ENCODE data around the gene TNFAIP8. TPM values are rescaled to one million over a fixed set of nuclear protein-coding genes. Genes with fewer than 3 reads are reported as not detected.

TNFAIP8 gene
- total RNA-seq, 1 experiment from 2014 or later = 16.4 TPM

DNA sequence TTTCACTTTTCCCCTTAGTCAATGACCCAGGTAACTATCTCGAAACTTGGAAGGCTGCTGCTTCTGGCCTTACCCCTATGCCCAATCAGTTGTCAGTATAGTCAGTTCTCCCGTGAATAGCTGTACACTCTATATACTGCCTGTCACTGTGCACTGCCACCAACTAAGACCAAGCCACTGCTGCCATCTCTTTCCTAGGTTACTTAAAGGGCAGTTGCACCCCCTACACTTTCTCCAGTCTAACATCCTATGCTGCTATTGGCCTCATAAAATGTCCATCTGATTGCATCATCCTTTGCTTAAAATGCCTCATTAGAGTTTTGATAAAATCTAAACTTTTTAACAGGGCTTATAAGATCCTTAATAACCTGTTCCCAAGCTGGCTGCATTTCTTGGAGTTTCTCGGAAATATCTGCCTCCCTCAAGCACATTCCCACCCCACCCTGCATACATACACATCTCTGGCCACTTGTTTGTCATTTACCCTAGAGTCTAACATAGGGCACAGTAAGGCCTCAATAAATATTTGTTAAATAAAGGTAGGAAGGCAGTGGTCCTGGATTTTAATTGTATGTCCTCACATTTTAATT lies 32.8 kb upstream of the TNFAIP8 start:
- ChIA-PET POLR2A (ENCODE audit: unreplicated experiment) (interaction anchor here (0.7 kb wide), 3 partner anchors 11 to 1138 kb away, joined by 3 to 7 read pairs (median 4); no protein-coding TSS in a partner anchor), CTCF (no interaction called here)
- peaks cover 52% of the 10 kb centered on the region for H3K4me1 ChIP-seq (replicated peaks; ENCODE audit: insufficient read depth)
- no peaks in the 10 kb centered on the region for H3K9me3 ChIP-seq (ENCODE audit: insufficient read depth, low read depth)
- no peaks in the 10 kb centered on the region for H4K20me1 ChIP-seq (ENCODE audit: insufficient read depth)
- 0 out of 2 replicates have a peak, but pooled peaks cover 8% of the 10 kb centered on the region for H3K79me2 ChIP-seq (ENCODE audit: low read depth)
- H3F3A ChIP-seq (ENCODE audit: insufficient read depth, low read depth) = peaks cover 18% of the 10 kb centered on the region
- BruUV-seq (replicated peaks) = TSS peak; percentile 53
- TF ChIP-seq EZH2 (IDR thresholded peaks at IDR 0.05; ENCODE audit: low read depth) = no peak
- TF ChIP-seq, protein P1, sequence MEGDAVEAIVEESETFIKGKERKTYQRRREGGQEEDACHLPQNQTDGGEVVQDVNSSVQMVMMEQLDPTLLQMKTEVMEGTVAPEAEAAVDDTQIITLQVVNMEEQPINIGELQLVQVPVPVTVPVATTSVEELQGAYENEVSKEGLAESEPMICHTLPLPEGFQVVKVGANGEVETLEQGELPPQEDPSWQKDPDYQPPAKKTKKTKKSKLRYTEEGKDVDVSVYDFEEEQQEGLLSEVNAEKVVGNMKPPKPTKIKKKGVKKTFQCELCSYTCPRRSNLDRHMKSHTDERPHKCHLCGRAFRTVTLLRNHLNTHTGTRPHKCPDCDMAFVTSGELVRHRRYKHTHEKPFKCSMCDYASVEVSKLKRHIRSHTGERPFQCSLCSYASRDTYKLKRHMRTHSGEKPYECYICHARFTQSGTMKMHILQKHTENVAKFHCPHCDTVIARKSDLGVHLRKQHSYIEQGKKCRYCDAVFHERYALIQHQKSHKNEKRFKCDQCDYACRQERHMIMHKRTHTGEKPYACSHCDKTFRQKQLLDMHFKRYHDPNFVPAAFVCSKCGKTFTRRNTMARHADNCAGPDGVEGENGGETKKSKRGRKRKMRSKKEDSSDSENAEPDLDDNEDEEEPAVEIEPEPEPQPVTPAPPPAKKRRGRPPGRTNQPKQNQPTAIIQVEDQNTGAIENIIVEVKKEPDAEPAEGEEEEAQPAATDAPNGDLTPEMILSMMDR (conservative IDR thresholded peaks at IDR 0.05) = no peak
- peak overlapping the region; percentile 57; the same call in 1 of the 2 replicates for H2AFZ ChIP-seq
- H3K9me2 ChIP-seq (ENCODE audit: insufficient read depth) = no peaks in the 10 kb centered on the region
- H3K4me2 ChIP-seq = peak overlapping the region; percentile 63
- H3K27me3 ChIP-seq (ENCODE audit: insufficient read depth, low read depth) = no peaks in the 10 kb centered on the region
- H3K36me3 ChIP-seq (ENCODE audit: low read depth) = no peaks in the 10 kb centered on the region
- peak overlapping the region; percentile 89 for H3K27ac ChIP-seq
- no peak overlapping the region for H3K4me3 ChIP-seq
- DNase-seq = no peak
- intact Hi-C loops (cut with micrococcal nuclease; ENCODE audit: unreplicated experiment) = loop anchor here (1.0 to 5.0 kb wide), 5 partner anchors 20 to 89 kb away; partner anchors contain the start of gene TNFAIP8

DNA sequence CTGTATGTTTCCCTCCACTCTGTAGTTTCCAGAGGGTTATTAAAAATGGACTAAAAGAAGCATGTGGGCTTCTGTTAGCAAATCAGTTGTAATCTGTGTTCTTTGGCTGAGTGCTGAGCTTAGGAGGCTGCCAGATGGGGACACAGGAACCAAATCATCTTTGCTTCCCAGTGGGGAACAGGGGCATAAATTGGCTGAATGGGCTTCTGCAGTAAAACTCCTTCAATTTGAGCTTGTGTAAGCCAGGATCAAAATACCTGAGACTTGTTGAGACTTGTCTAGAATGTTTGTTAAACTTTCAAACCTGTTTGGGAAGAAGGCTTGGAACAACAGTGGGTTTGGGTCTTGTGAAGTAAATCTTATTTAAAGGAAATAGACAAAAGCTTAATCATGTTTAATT lies 32.2 kb upstream of the TNFAIP8 start:
- Histone ChIP-seq H3K9me2 (ENCODE audit: insufficient read depth) (no peaks in the 10 kb centered on the region), H3K36me3 (ENCODE audit: low read depth) (no peaks in the 10 kb centered on the region), H3F3A (ENCODE audit: insufficient read depth, low read depth) (peaks cover 18% of the 10 kb centered on the region), H3K27ac (peak overlapping the region; percentile 89), H3K27me3 (ENCODE audit: insufficient read depth, low read depth) (no peaks in the 10 kb centered on the region), H3K9me3 (ENCODE audit: insufficient read depth, low read depth) (no peaks in the 10 kb centered on the region), H3K79me2 (ENCODE audit: low read depth) (0 out of 2 replicates have a peak, but pooled peaks cover 8% of the 10 kb centered on the region), H4K20me1 (ENCODE audit: insufficient read depth) (no peaks in the 10 kb centered on the region), H3K4me1 (replicated peaks; ENCODE audit: insufficient read depth) (peaks cover 52% of the 10 kb centered on the region), H3K4me3 (peak overlapping the region; percentile 27; the same call in 1 of the 2 replicates), H2AFZ (peak overlapping the region; percentile 57; the same call in 1 of the 2 replicates), H3K4me2 (peak overlapping the region; percentile 63)
- ChIA-PET POLR2A (ENCODE audit: unreplicated experiment) (interaction anchor here (0.6 to 0.7 kb wide), 2 partner anchors 95 to 1138 kb away, joined by 4 to 5 read pairs; no protein-coding TSS in a partner anchor), CTCF (interaction anchor here (1.1 kb wide), 1 partner anchor 11 kb away, joined by 3 read pairs; no protein-coding TSS in a partner anchor)
- no peak for TF ChIP-seq EZH2 (IDR thresholded peaks at IDR 0.05; ENCODE audit: low read depth)
- TF ChIP-seq, protein P1 (conservative IDR thresholded peaks at IDR 0.05) = no peak
- TSS peak; percentile 33 for BruUV-seq (replicated peaks)
- intact Hi-C loops (cut with micrococcal nuclease; ENCODE audit: unreplicated experiment) = loop anchor here (1.0 to 5.0 kb wide), 5 partner anchors 21 to 89 kb away; partner anchors contain the start of gene TNFAIP8
- DNase-seq = peak in 1 of 2 experiments; percentile 66

DNA sequence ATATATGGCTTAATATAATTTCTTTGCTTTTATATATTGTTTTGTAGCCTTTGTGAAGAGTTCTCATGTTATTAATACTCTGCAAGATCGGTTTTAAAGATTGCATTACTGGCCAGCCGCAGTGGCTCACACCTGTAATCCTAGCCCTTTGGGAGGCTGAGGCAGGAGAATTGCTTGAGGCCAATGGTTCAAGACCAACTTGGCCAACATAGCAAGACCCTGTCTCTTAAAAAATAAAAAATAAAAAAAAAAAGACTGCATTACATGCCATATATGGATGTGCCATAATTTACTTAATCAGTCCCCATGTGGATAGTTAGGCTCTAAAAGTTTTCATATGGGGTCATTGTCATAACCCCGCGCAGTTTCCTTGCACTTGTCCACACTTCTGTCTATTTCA lies 31.0 kb upstream of the TNFAIP8 start:
- CTCF ChIA-PET = no interaction called here
- POLR2A ChIA-PET (ENCODE audit: unreplicated experiment) = no interaction called here
- no peaks in the 10 kb centered on the region for H3K27me3 ChIP-seq (ENCODE audit: insufficient read depth, low read depth)
- peak overlapping the region; percentile 63 for H3K4me2 ChIP-seq
- BruUV-seq (replicated peaks) = no TSS peak
- no peaks in the 10 kb centered on the region for H3K36me3 ChIP-seq (ENCODE audit: low read depth)
- peak overlapping the region; percentile 27; the same call in 1 of the 2 replicates for H3K4me3 ChIP-seq
- no peak for TF ChIP-seq EZH2 (IDR thresholded peaks at IDR 0.05; ENCODE audit: low read depth)
- TF ChIP-seq, protein P1 (conservative IDR thresholded peaks at IDR 0.05) = no peak
- intact Hi-C loops (cut with micrococcal nuclease; ENCODE audit: unreplicated experiment) = loop anchor here (5.0 kb wide), 2 partner anchors 38 to 87 kb away; no protein-coding TSS in a partner anchor
- H2AFZ ChIP-seq = 0 out of 2 replicates have a peak overlapping the region, but pooled peaks have one; percentile 57
- H4K20me1 ChIP-seq (ENCODE audit: insufficient read depth) = no peaks in the 10 kb centered on the region
- 0 out of 2 replicates have a peak, but pooled peaks cover 8% of the 10 kb centered on the region for H3K79me2 ChIP-seq (ENCODE audit: low read depth)
- H3F3A ChIP-seq (ENCODE audit: insufficient read depth, low read depth) = peaks cover 18% of the 10 kb centered on the region
- no peaks in the 10 kb centered on the region for H3K9me3 ChIP-seq (ENCODE audit: insufficient read depth, low read depth)
- peak overlapping the region; percentile 89 for H3K27ac ChIP-seq
- H3K9me2 ChIP-seq (ENCODE audit: insufficient read depth) = no peaks in the 10 kb centered on the region
- peaks cover 52% of the 10 kb centered on the region for H3K4me1 ChIP-seq (replicated peaks; ENCODE audit: insufficient read depth)
- DNase-seq = no peak
